ENCODE measurements around the gene FUT9.

FUT9 gene

GRCh38 chr6:96065213-96065612 is 49.4 kb downstream of the FUT9 start:
- no peak for FAIRE-seq
- no peak for DNase-seq (ENCODE audit: insufficient read length, low spot score)

- DNase-seq (ENCODE audit: insufficient read length, low spot score), result no peak
- no peak for FAIRE-seq
These were observed 50.6 kb downstream of the FUT9 start for GRCh38 chr6:96066376-96066775.

GRCh38 chr6:96073555-96073954 is 57.8 kb downstream of the FUT9 start:
- FAIRE-seq, result no peak
- DNase-seq (ENCODE audit: insufficient read length, low spot score), result no peak

- DNase-seq (ENCODE audit: insufficient read length, low spot score), result no peak
- FAIRE-seq, result no peak
These were observed 58.2 kb downstream of the FUT9 start for GRCh38 chr6:96074006-96074405.

GRCh38 chr6:96075826-96076225 is 60.1 kb downstream of the FUT9 start:
- DNase-seq (ENCODE audit: insufficient read length, low spot score), result no peak
- FAIRE-seq, result no peak

GRCh38 chr6:96086745-96087144 is 71.0 kb downstream of the FUT9 start:
- no peak for FAIRE-seq
- no peak for DNase-seq (ENCODE audit: insufficient read length, low spot score)

- DNase-seq (ENCODE audit: insufficient read length, low spot score) (no peak), FAIRE-seq (no peak)
These were observed 73.4 kb downstream of the FUT9 start for GRCh38 chr6:96089173-96089572.

- DNase-seq (ENCODE audit: insufficient read length, low spot score) (no peak), FAIRE-seq (no peak)
These were observed 78.3 kb downstream of the FUT9 start for GRCh38 chr6:96094077-96094476.

GRCh38 chr6:96099069-96099468 is 83.3 kb downstream of the FUT9 start:
- DNase-seq (ENCODE audit: insufficient read length, low spot score) (no peak), FAIRE-seq (no peak)

- no peak for DNase-seq (ENCODE audit: insufficient read length, low spot score)
- FAIRE-seq, result no peak
These were observed 85.8 kb downstream of the FUT9 start for GRCh38 chr6:96101564-96101963.

- FAIRE-seq, result no peak
These were observed 89.1 kb downstream of the FUT9 start for GRCh38 chr6:96104910-96105309.

GRCh38 chr6:96110878-96111277 is 95.1 kb downstream of the FUT9 start:
- no peak for FAIRE-seq
- no peak for DNase-seq (ENCODE audit: insufficient read length, low spot score)

More at GRCh38 chr6:96104910-96105309, 89.1 kb downstream of the FUT9 start:
- no peak for DNase-seq (ENCODE audit: insufficient read length, low spot score)

GRCh38 chr6:96116674-96117073 is 100.9 kb downstream of the FUT9 start:
- no peak for FAIRE-seq
- no peak for DNase-seq (ENCODE audit: insufficient read length, low spot score)

- DNase-seq (ENCODE audit: insufficient read length, low spot score) (no peak), FAIRE-seq (no peak)
These were observed 109.0 kb downstream of the FUT9 start for GRCh38 chr6:96124778-96125177.

- FAIRE-seq, result no peak
- no peak for DNase-seq (ENCODE audit: insufficient read length, low spot score)
These were observed 122.6 kb downstream of the FUT9 start for GRCh38 chr6:96138406-96138805.

- DNase-seq (ENCODE audit: insufficient read length, low spot score), result no peak
- FAIRE-seq, result no peak
These were observed 126.4 kb downstream of the FUT9 start for GRCh38 chr6:96142142-96142541.

GRCh38 chr6:96150431-96150830 is 134.7 kb downstream of the FUT9 start:
- DNase-seq (ENCODE audit: insufficient read length, low spot score), result no peak
- FAIRE-seq, result no peak

GRCh38 chr6:96151707-96152106 is 135.9 kb downstream of the FUT9 start:
- FAIRE-seq (no peak), DNase-seq (ENCODE audit: insufficient read length, low spot score) (no peak)

- FAIRE-seq, result no peak
- no peak for DNase-seq (ENCODE audit: insufficient read length, low spot score)
These were observed 136.4 kb downstream of the FUT9 start for GRCh38 chr6:96152114-96152708.

GRCh38 chr6:96153775-96154174 is 138.0 kb downstream of the FUT9 start:
- no peak for FAIRE-seq
- no peak for DNase-seq (ENCODE audit: insufficient read length, low spot score)

GRCh38 chr6:96156425-96156824 is 140.7 kb downstream of the FUT9 start:
- FAIRE-seq (no peak), DNase-seq (ENCODE audit: insufficient read length, low spot score) (no peak)

GRCh38 chr6:96157018-96157565 is 141.3 kb downstream of the FUT9 start:
- FAIRE-seq (peak; percentile 75), DNase-seq (ENCODE audit: insufficient read length, low spot score) (peak; percentile 7)

GRCh38 chr6:96162711-96163120 is 146.9 kb downstream of the FUT9 start:
- DNase-seq (ENCODE audit: insufficient read length, low spot score), result no peak
- FAIRE-seq, result no peak

All from GM19239 (cell line).